Endodermal cell (in vitro differentiated cells): ENCODE measurements around the gene TBCK. TPM values are rescaled to one million over a fixed set of nuclear protein-coding genes. Genes with fewer than 3 reads are reported as not detected.

ENCODE experiments used
- DNase-seq: peaks from one replicate; pipeline ENCODE4 v3.0.0-alpha.2; 2017
- H3K27ac ChIP-seq: 2 replicates; pipeline ENCODE4 v1.5.1; 2013; ENCODE audit warnings: mild to moderate bottlenecking, low read depth, low read length, moderate library complexity
- H3K27me3 ChIP-seq: 2 replicates; pipeline ENCODE4 v1.6.1; 2013; ENCODE audit warnings: mild to moderate bottlenecking, low read length, moderate library complexity; ENCODE audit not compliant: insufficient read depth, control insufficient read depth, poor library complexity, severe bottlenecking
- H3K36me3 ChIP-seq: 2 replicates; pipeline ENCODE4 v1.7.0; 2013; ENCODE audit warnings: mild to moderate bottlenecking, low read length, moderate library complexity; ENCODE audit not compliant: control insufficient read depth, insufficient read depth
- H3K4me1 ChIP-seq: one replicate; pipeline ENCODE4 v1.7.0; 2013; ENCODE audit warnings: low read length; ENCODE audit not compliant: control insufficient read depth, insufficient read depth
- H3K4me3 ChIP-seq: 2 replicates; pipeline ENCODE4 v1.5.1; 2013; ENCODE audit warnings: mild to moderate bottlenecking, low read length, moderate library complexity
- H3K9ac ChIP-seq: 2 replicates; pipeline ENCODE4 v1.6.1; 2013; ENCODE audit warnings: mild to moderate bottlenecking, low read length, moderate library complexity; ENCODE audit not compliant: poor library complexity, severe bottlenecking; ENCODE audit errors: extremely low read depth
- H3K9me3 ChIP-seq: 2 replicates; pipeline ENCODE4 v1.6.1; 2013; ENCODE audit warnings: mild to moderate bottlenecking, low read length, moderate library complexity; ENCODE audit not compliant: control insufficient read depth
- H3K27ac Mint-ChIP-seq: 2 replicates; pipeline ENCODE4 v1.8.0; 2020; ENCODE audit warnings: mixed read lengths
- H3K27me3 Mint-ChIP-seq: 2 replicates; pipeline ENCODE4 v1.8.0; 2021; ENCODE audit warnings: mild to moderate bottlenecking, mixed read lengths; ENCODE audit not compliant: insufficient read depth
- H3K36me3 Mint-ChIP-seq: 2 replicates; pipeline ENCODE4 v1.8.0; 2020; ENCODE audit warnings: low read depth, mixed read lengths
- H3K4me1 Mint-ChIP-seq: 2 replicates; pipeline ENCODE4 v1.8.0; 2020; ENCODE audit warnings: mixed read lengths
- H3K4me3 Mint-ChIP-seq: 2 replicates; pipeline ENCODE4 v1.8.0; 2020; ENCODE audit warnings: mild to moderate bottlenecking, moderate library complexity, mixed read lengths
- H3K9me3 Mint-ChIP-seq: 2 replicates; pipeline ENCODE4 v1.8.0; 2020; ENCODE audit warnings: mild to moderate bottlenecking, mixed read lengths
- CTCF ChIP-seq: fragments of 200-600 bp; sonication (generic); conservative IDR thresholded peaks from 2 replicates; pipeline ENCODE4 v1.5.0; 2021; ENCODE audit warnings: antibody characterized with exemption, mild to moderate bottlenecking
- WGBS, 2 experiments: methylation state at CpG; one replicate each; pipeline versions ENCODE4 v1.1.5 to v1.1.7; 2013; ENCODE audit warnings: missing lambda C conversion rate in 2 of 2, mixed read lengths in 1 of 2; ENCODE audit not compliant: insufficient coverage in 1 of 2, insufficient read length in 1 of 2; 5-methylcytosine and 5-hydroxymethylcytosine counted together
- total RNA-seq, 2 donors: library from RNA; stranded (reverse); fragmentation: NEBNext Ultra II Directional in 1 of 2; extraction: Animal tissue kit (Norgen Biotek cat#: 25700) in 1 of 2; gene quantifications; 2 replicates in 1 of 2; 3 replicates in 1 of 2; pipeline ENCODE4 v1.2.1, GENCODE V29; 2021

The TBCK gene
- total RNA-seq, 2 donors from 2014 or later = 48.3 to 52.9 TPM

- peaks cover 23% of the 10 kb centered on the region for H3K36me3 Mint-ChIP-seq
- TF ChIP-seq CTCF = no peak
- no peak for DNase-seq
- no peak overlapping the region for H3K27ac ChIP-seq
- no peaks in the 10 kb centered on the region for H3K4me1 ChIP-seq
- 80% methylated on average over 1 of the region's 2 CpGs; no CpG with 5 or more reads in 1 of the 2 experiments for WGBS, 2 experiments
- no peaks in the 10 kb centered on the region for H3K27me3 ChIP-seq
- no peaks in the 10 kb centered on the region for H3K4me1 Mint-ChIP-seq
- H3K9ac ChIP-seq = no peak overlapping the region
- H3K36me3 ChIP-seq = peaks cover 30% of the 10 kb centered on the region
- no peak overlapping the region for H3K27ac Mint-ChIP-seq
- H3K9me3 ChIP-seq = no peaks in the 10 kb centered on the region
- no peak overlapping the region for H3K4me3 Mint-ChIP-seq
- no peaks in the 10 kb centered on the region for H3K27me3 Mint-ChIP-seq
- H3K4me3 ChIP-seq = no peak overlapping the region
- H3K9me3 Mint-ChIP-seq = no peaks in the 10 kb centered on the region
These were observed 26.3 kb downstream of the TBCK start for GRCh38 chr4:106289737-106290136.

GRCh38 chr4:106287353-106287969 is 28.5 kb downstream of the TBCK start:
- Mint-ChIP-seq H3K27me3 (no peaks in the 10 kb centered on the region), H3K9me3 (no peaks in the 10 kb centered on the region), H3K36me3 (peaks cover 10% of the 10 kb centered on the region), H3K27ac (no peak overlapping the region), H3K4me3 (no peak overlapping the region), H3K4me1 (no peaks in the 10 kb centered on the region)
- Histone ChIP-seq H3K4me1 (no peaks in the 10 kb centered on the region), H3K36me3 (peaks cover 17% of the 10 kb centered on the region), H3K9ac (no peak overlapping the region), H3K27me3 (no peaks in the 10 kb centered on the region), H3K9me3 (no peaks in the 10 kb centered on the region), H3K27ac (no peak overlapping the region), H3K4me3 (no peak overlapping the region)
- no peak for TF ChIP-seq CTCF
- DNase-seq = no peak

GRCh38 chr4:106286611-106287010 is 29.4 kb downstream of the TBCK start:
- peak overlapping the region; percentile 52 for H3K27ac Mint-ChIP-seq

More at GRCh38 chr4:106286611-106287010, 29.4 kb downstream of the TBCK start:
- no peaks in the 10 kb centered on the region for H3K4me1 Mint-ChIP-seq
- no peak for TF ChIP-seq CTCF
- no peak overlapping the region for H3K9ac ChIP-seq
- DNase-seq = no peak
- H3K4me3 ChIP-seq = no peak overlapping the region
- no peak overlapping the region for H3K27ac ChIP-seq
- H3K36me3 ChIP-seq = peaks cover 17% of the 10 kb centered on the region
- no peak overlapping the region for H3K4me3 Mint-ChIP-seq
- H3K4me1 ChIP-seq = no peaks in the 10 kb centered on the region
- no peaks in the 10 kb centered on the region for H3K27me3 Mint-ChIP-seq
- no peaks in the 10 kb centered on the region for H3K9me3 Mint-ChIP-seq
- peaks cover 16% of the 10 kb centered on the region for H3K36me3 Mint-ChIP-seq
- H3K9me3 ChIP-seq = peaks cover 5% of the 10 kb centered on the region
- WGBS, 2 experiments = 97 to 100% methylated on average over 6 to 8 of the region's 8 CpGs
- no peaks in the 10 kb centered on the region for H3K27me3 ChIP-seq
